OCI-M1 (cell line): ENCODE data around the gene CCDC175.

Source experiments
- DNase-seq: peaks from one replicate; lab custom pipeline; 2025; lab: John Stamatoyannopoulos, UW

The CCDC175 gene

GRCh38 chr14:59540852-59541251 is 35.8 kb downstream of the CCDC175 start:
- DNase-seq, result no peak

- no peak for DNase-seq
Observed at GRCh38 chr14:59538936-59539335, 37.7 kb downstream of the CCDC175 start.

- DNase-seq, result no peak
Observed at GRCh38 chr14:59537476-59537875, 39.1 kb downstream of the CCDC175 start.

- DNase-seq, result no peak
Observed at GRCh38 chr14:59534361-59534987, 42.1 kb downstream of the CCDC175 start.

GRCh38 chr14:59532419-59532818 is 44.2 kb downstream of the CCDC175 start:
- no peak for DNase-seq

GRCh38 chr14:59530349-59530748 is 46.3 kb downstream of the CCDC175 start:
- DNase-seq, result no peak

GRCh38 chr14:59529189-59529588 is 47.4 kb downstream of the CCDC175 start:
- no peak for DNase-seq

GRCh38 chr14:59520224-59520623 is 56.4 kb downstream of the CCDC175 start:
- no peak for DNase-seq

GRCh38 chr14:59511916-59512575 is 64.6 kb downstream of the CCDC175 start:
- DNase-seq, result peak; percentile 2

- DNase-seq, result no peak
Observed at GRCh38 chr14:59510966-59511365, 65.6 kb downstream of the CCDC175 start.

GRCh38 chr14:59510001-59510400 is 66.6 kb downstream of the CCDC175 start:
- DNase-seq, result no peak

- DNase-seq, result no peak
Observed at GRCh38 chr14:59509101-59509500, 67.5 kb downstream of the CCDC175 start.

GRCh38 chr14:59507752-59508103 is 68.9 kb downstream of the CCDC175 start:
- DNase-seq, result no peak

GRCh38 chr14:59507063-59507751 is 69.4 kb downstream of the CCDC175 start:
- DNase-seq, result peak; percentile 81

GRCh38 chr14:59503256-59503655 is 73.4 kb downstream of the CCDC175 start:
- DNase-seq, result no peak

GRCh38 chr14:59500732-59501131 is 75.9 kb downstream of the CCDC175 start:
- DNase-seq, result no peak

GRCh38 chr14:59492384-59492783 is 84.2 kb downstream of the CCDC175 start:
- DNase-seq, result no peak

- DNase-seq, result no peak
Observed at GRCh38 chr14:59490756-59491155, 85.9 kb downstream of the CCDC175 start.

- no peak for DNase-seq
Observed at GRCh38 chr14:59484639-59485175, 91.9 kb downstream of the CCDC175 start.

- DNase-seq, result peak; percentile 94
Observed at GRCh38 chr14:59483819-59484638, 92.6 kb downstream of the CCDC175 start, which contains the start of the genes JKAMP and L3HYPDH. JKAMP (plus strand) TSS chr14:59484517; CDS start chr14:59484590, 73 bp downstream. L3HYPDH (minus strand) TSS chr14:59484408; CDS start chr14:59484316, 92 bp downstream.

GRCh38 chr14:59483363-59483762 is 93.2 kb downstream of the CCDC175 start:
- DNase-seq, result no peak
